Measurements from ENCODE around the gene NPAS3. TPM values are rescaled to one million over a fixed set of nuclear protein-coding genes. Genes with fewer than 3 reads are reported as not detected.

The NPAS3 gene
- polyA plus RNA-seq, 1 donor, result 1.0 TPM

GRCh38 chr14:33451211-33451610 lies 512.5 kb downstream of the NPAS3 start:
- H3K9me3 ChIP-seq (ENCODE audit: control insufficient read depth, low read depth, low read length), result no peaks in the 10 kb centered on the region
- H3K36me3 ChIP-seq (ENCODE audit: control insufficient read depth, insufficient read depth, low read length), result no peaks in the 10 kb centered on the region
- no peak overlapping the region for H3K4me3 ChIP-seq (ENCODE audit: low read length)
- no peak overlapping the region for H3K27ac ChIP-seq (ENCODE audit: low read length)
- H3K27me3 ChIP-seq (ENCODE audit: control insufficient read depth, insufficient read depth, low read length), result no peaks in the 10 kb centered on the region
- no peak for DNase-seq
- H3K4me1 ChIP-seq (ENCODE audit: control insufficient read depth, insufficient read depth, low read length), result peaks cover 8% of the 10 kb centered on the region
- WGBS (ENCODE audit: insufficient coverage, low lambda C conversion rate), result 60% methylated on average over 2 of the region's 3 CpGs

DNA sequence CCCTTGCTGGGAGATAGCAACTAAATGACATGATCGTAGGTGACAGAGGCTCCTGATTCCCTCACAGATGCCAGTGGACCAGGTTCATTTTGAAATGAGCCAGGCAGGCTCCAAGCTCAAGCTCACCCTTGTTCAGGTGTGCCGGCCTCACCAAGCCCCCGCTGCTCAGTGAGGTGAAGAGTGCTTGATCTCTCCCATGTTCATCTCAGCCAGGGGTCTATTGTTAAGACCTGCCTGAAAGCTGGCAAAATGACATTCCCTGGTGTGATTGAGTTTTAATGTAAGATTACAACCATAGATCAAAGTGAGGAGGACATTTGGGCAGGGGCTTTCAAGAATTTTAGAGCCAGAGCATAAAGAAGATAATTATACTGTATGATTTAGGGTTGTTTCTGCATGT lies 514.3 kb downstream of the NPAS3 start:
- no peak for DNase-seq
- Histone ChIP-seq H3K27me3 (ENCODE audit: control insufficient read depth, insufficient read depth, low read length) (no peaks in the 10 kb centered on the region), H3K9me3 (ENCODE audit: control insufficient read depth, low read depth, low read length) (no peaks in the 10 kb centered on the region), H3K27ac (ENCODE audit: low read length) (no peak overlapping the region), H3K4me1 (ENCODE audit: control insufficient read depth, insufficient read depth, low read length) (peaks cover 8% of the 10 kb centered on the region), H3K4me3 (ENCODE audit: low read length) (no peak overlapping the region), H3K36me3 (ENCODE audit: control insufficient read depth, insufficient read depth, low read length) (no peaks in the 10 kb centered on the region)
- no CpG with 5 or more reads among the region's 3 CpGs for WGBS (ENCODE audit: insufficient coverage, low lambda C conversion rate)

GRCh38 chr14:33454022-33454595 lies 515.4 kb downstream of the NPAS3 start:
- H3K36me3 ChIP-seq (ENCODE audit: control insufficient read depth, insufficient read depth, low read length), result no peaks in the 10 kb centered on the region
- no peak overlapping the region for H3K4me3 ChIP-seq (ENCODE audit: low read length)
- no peak overlapping the region for H3K27ac ChIP-seq (ENCODE audit: low read length)
- no peaks in the 10 kb centered on the region for H3K9me3 ChIP-seq (ENCODE audit: control insufficient read depth, low read depth, low read length)
- peak in 1 of 2 donors; percentile 70 for DNase-seq
- no CpG with 5 or more reads among the region's 1 CpG for WGBS (ENCODE audit: insufficient coverage, low lambda C conversion rate)
- H3K27me3 ChIP-seq (ENCODE audit: control insufficient read depth, insufficient read depth, low read length), result no peaks in the 10 kb centered on the region
- H3K4me1 ChIP-seq (ENCODE audit: control insufficient read depth, insufficient read depth, low read length), result peaks cover 8% of the 10 kb centered on the region

DNA sequence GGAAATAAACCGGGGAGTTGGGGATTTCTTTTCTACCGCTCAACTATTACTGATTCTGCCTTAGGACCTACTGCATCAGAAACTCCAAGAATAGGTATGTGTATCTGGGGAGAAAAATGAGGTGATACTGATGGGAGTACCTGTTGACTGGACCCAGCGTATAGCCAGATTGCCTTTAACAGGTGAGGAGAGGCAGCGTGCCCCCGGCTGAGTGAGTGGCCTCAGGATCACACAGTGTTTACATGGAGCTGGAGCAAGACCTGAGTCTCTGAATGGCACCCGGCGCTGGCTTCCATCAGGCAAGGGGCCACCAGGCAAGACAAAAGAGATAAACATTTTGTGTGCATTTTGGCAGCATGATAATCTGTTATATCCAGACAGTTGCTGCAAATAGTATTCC lies 516.0 kb downstream of the NPAS3 start:
- no CpG with 5 or more reads among the region's 7 CpGs for WGBS (ENCODE audit: insufficient coverage, low lambda C conversion rate)
- no peaks in the 10 kb centered on the region for H3K9me3 ChIP-seq (ENCODE audit: control insufficient read depth, low read depth, low read length)
- no peak overlapping the region for H3K27ac ChIP-seq (ENCODE audit: low read length)
- no peaks in the 10 kb centered on the region for H3K36me3 ChIP-seq (ENCODE audit: control insufficient read depth, insufficient read depth, low read length)
- peaks cover 8% of the 10 kb centered on the region for H3K4me1 ChIP-seq (ENCODE audit: control insufficient read depth, insufficient read depth, low read length)
- no peak for DNase-seq
- no peak overlapping the region for H3K4me3 ChIP-seq (ENCODE audit: low read length)
- no peaks in the 10 kb centered on the region for H3K27me3 ChIP-seq (ENCODE audit: control insufficient read depth, insufficient read depth, low read length)

- DNase-seq, result no peak
- WGBS (ENCODE audit: insufficient coverage, low lambda C conversion rate), result 100% methylated on average over 1 of the region's 5 CpGs
These were observed 517.1 kb downstream of the NPAS3 start for GRCh38 chr14:33455654-33456345.

GRCh38 chr14:33457021-33457420 lies 518.3 kb downstream of the NPAS3 start:
- H3K27me3 ChIP-seq (ENCODE audit: control insufficient read depth, insufficient read depth, low read length), result no peaks in the 10 kb centered on the region
- H3K27ac ChIP-seq (ENCODE audit: low read length), result no peak overlapping the region
- peaks cover 8% of the 10 kb centered on the region for H3K4me1 ChIP-seq (ENCODE audit: control insufficient read depth, insufficient read depth, low read length)
- no peak for DNase-seq
- no CpG with 5 or more reads among the region's 4 CpGs for WGBS (ENCODE audit: insufficient coverage, low lambda C conversion rate)
- no peaks in the 10 kb centered on the region for H3K9me3 ChIP-seq (ENCODE audit: control insufficient read depth, low read depth, low read length)
- no peaks in the 10 kb centered on the region for H3K36me3 ChIP-seq (ENCODE audit: control insufficient read depth, insufficient read depth, low read length)
- no peak overlapping the region for H3K4me3 ChIP-seq (ENCODE audit: low read length)

More at GRCh38 chr14:33455654-33456345, 517.1 kb downstream of the NPAS3 start:
- Histone ChIP-seq H3K4me1 (ENCODE audit: control insufficient read depth, insufficient read depth, low read length) (peaks cover 8% of the 10 kb centered on the region), H3K9me3 (ENCODE audit: control insufficient read depth, low read depth, low read length) (no peaks in the 10 kb centered on the region), H3K36me3 (ENCODE audit: control insufficient read depth, insufficient read depth, low read length) (no peaks in the 10 kb centered on the region), H3K4me3 (ENCODE audit: low read length) (no peak overlapping the region), H3K27ac (ENCODE audit: low read length) (no peak overlapping the region), H3K27me3 (ENCODE audit: control insufficient read depth, insufficient read depth, low read length) (no peaks in the 10 kb centered on the region)

GRCh38 chr14:33457617-33458016 lies 518.9 kb downstream of the NPAS3 start:
- Histone ChIP-seq H3K27me3 (ENCODE audit: control insufficient read depth, insufficient read depth, low read length) (no peaks in the 10 kb centered on the region), H3K27ac (ENCODE audit: low read length) (no peak overlapping the region), H3K4me1 (ENCODE audit: control insufficient read depth, insufficient read depth, low read length) (peaks cover 8% of the 10 kb centered on the region), H3K4me3 (ENCODE audit: low read length) (no peak overlapping the region), H3K9me3 (ENCODE audit: control insufficient read depth, low read depth, low read length) (no peaks in the 10 kb centered on the region), H3K36me3 (ENCODE audit: control insufficient read depth, insufficient read depth, low read length) (no peaks in the 10 kb centered on the region)
- WGBS (ENCODE audit: insufficient coverage, low lambda C conversion rate), result no CpG with 5 or more reads among the region's 7 CpGs
- DNase-seq, result no peak

GRCh38 chr14:33460164-33460563 lies 521.5 kb downstream of the NPAS3 start:
- no peak for DNase-seq
- Histone ChIP-seq H3K9me3 (ENCODE audit: control insufficient read depth, low read depth, low read length) (no peaks in the 10 kb centered on the region), H3K4me1 (ENCODE audit: control insufficient read depth, insufficient read depth, low read length) (no peaks in the 10 kb centered on the region), H3K27ac (ENCODE audit: low read length) (no peak overlapping the region), H3K27me3 (ENCODE audit: control insufficient read depth, insufficient read depth, low read length) (peaks cover 3% of the 10 kb centered on the region), H3K36me3 (ENCODE audit: control insufficient read depth, insufficient read depth, low read length) (no peaks in the 10 kb centered on the region), H3K4me3 (ENCODE audit: low read length) (no peak overlapping the region)
- WGBS (ENCODE audit: insufficient coverage, low lambda C conversion rate), result no CpG with 5 or more reads among the region's 1 CpG

GRCh38 chr14:33461036-33461435 lies 522.4 kb downstream of the NPAS3 start:
- Histone ChIP-seq H3K36me3 (ENCODE audit: control insufficient read depth, insufficient read depth, low read length) (no peaks in the 10 kb centered on the region), H3K4me3 (ENCODE audit: low read length) (no peak overlapping the region), H3K4me1 (ENCODE audit: control insufficient read depth, insufficient read depth, low read length) (no peaks in the 10 kb centered on the region), H3K27me3 (ENCODE audit: control insufficient read depth, insufficient read depth, low read length) (peaks cover 3% of the 10 kb centered on the region), H3K9me3 (ENCODE audit: control insufficient read depth, low read depth, low read length) (no peaks in the 10 kb centered on the region), H3K27ac (ENCODE audit: low read length) (no peak overlapping the region)
- 100% methylated on average over 1 of the region's 4 CpGs for WGBS (ENCODE audit: insufficient coverage, low lambda C conversion rate)
- DNase-seq, result no peak

- no peak overlapping the region for H3K27ac ChIP-seq (ENCODE audit: low read length)
These were observed 525.1 kb downstream of the NPAS3 start for GRCh38 chr14:33463731-33464130.

More at GRCh38 chr14:33463731-33464130, 525.1 kb downstream of the NPAS3 start:
- H3K4me1 ChIP-seq (ENCODE audit: control insufficient read depth, insufficient read depth, low read length), result no peaks in the 10 kb centered on the region
- no peaks in the 10 kb centered on the region for H3K9me3 ChIP-seq (ENCODE audit: control insufficient read depth, low read depth, low read length)
- peaks cover 3% of the 10 kb centered on the region for H3K27me3 ChIP-seq (ENCODE audit: control insufficient read depth, insufficient read depth, low read length)
- DNase-seq, result no peak
- H3K4me3 ChIP-seq (ENCODE audit: low read length), result no peak overlapping the region
- no peaks in the 10 kb centered on the region for H3K36me3 ChIP-seq (ENCODE audit: control insufficient read depth, insufficient read depth, low read length)
- no CpG with 5 or more reads among the region's 2 CpGs for WGBS (ENCODE audit: insufficient coverage, low lambda C conversion rate)
